ENCODE results near the gene FLT4. TPM values are rescaled to one million over a fixed set of nuclear protein-coding genes. Genes with fewer than 3 reads are reported as not detected.
"Not testable (repeated sequence)": the region's sequence is repeated elsewhere in the genome, so short reads cannot be mapped to it uniquely, and the experiment has no call there.

Gene FLT4
- total RNA-seq, 3 donors from 2014 or later = 1.2 to 1.8 (median 1.6) TPM

DNA sequence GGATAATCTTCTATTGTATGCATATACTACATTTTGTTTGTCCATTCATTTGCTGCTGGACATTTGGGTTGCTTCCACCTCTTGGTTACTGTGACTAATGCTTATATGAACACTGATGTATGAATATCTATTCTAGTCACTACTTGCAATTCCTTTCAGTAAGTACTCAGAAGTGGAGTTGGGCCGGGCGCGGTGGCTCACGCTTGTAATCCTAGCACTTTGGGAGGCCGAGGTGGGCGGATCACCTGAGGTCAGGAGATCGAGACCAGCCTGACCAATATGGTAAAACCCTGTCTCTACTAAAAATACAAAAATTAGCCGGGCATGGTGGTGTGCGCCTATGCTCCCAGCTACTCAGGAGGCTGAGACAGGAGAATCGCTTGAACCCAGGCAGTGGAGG, 28.9 kb upstream of the FLT4 start:
- not testable (repeated sequence) for H3K4me3 Mint-ChIP-seq; H3K4me1 Mint-ChIP-seq (ENCODE audit: low read depth); H3K36me3 Mint-ChIP-seq (ENCODE audit: insufficient read depth); DNase-seq; H3K9me3 Mint-ChIP-seq; ATAC-seq
- H3K27me3 Mint-ChIP-seq (ENCODE audit: low read depth) = peaks cover 23% of the 10 kb centered on the region

DNA sequence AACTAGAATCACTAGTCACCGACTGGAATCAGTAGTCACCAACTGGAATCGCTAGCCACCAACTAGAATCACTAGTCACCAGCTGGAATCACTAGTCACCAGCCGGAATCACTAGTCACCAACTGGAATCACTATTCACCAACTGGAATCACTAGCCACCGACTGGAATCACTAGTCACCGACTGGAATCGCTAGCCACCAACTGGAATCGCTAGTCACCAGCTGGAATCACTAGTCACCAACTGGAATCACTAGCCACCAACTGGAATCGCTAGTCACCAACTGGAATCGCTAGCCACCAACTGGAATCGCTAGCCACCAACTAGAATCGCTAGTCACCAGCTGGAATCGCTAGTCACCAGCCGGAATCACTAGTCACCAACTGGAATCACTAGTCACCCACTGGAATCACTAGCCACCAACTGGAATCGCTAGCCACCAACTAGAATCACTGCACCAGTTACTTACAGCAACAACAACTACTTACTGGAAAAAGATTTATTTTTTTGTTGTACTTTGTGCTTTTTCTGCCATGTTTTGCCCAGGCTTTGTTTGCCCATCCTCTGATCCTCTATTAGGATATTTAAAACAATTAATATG, 25.7 kb upstream of the FLT4 start:
- DNase-seq = no peak

DNA sequence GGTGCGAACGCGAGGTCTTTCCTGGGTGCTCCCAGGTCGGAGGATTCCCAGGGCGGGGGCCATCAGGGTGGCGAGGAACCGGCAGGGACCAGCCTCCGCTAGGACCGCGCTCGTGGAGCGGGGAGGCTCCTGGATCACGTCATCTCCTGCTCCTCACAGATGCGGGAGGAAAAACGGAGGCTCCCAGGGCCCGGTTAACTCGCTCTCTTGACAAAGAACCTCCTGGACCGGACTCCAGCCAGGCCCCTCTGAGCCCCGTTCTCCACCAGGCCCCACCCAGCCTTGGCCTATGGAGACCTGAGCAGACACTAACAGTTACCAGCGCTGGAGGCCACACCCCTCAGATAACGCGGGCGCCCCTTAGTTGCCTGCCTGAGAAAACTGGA, 24.7 kb upstream of the FLT4 start:
- H3K4me3 Mint-ChIP-seq, DNase-seq: not testable (repeated sequence)

More for the DNA sequence above, 25.7 kb upstream of the FLT4 start:
- no peaks in the 10 kb centered on the region for H3K9me3 Mint-ChIP-seq
- ATAC-seq = no peak
- H3K4me1 Mint-ChIP-seq (ENCODE audit: low read depth) = peaks cover 6% of the 10 kb centered on the region
- H3K27me3 Mint-ChIP-seq (ENCODE audit: low read depth) = peaks cover 33% of the 10 kb centered on the region
- H3K4me3 Mint-ChIP-seq = no peak overlapping the region
- H3K36me3 Mint-ChIP-seq (ENCODE audit: insufficient read depth) = no peaks in the 10 kb centered on the region

DNA sequence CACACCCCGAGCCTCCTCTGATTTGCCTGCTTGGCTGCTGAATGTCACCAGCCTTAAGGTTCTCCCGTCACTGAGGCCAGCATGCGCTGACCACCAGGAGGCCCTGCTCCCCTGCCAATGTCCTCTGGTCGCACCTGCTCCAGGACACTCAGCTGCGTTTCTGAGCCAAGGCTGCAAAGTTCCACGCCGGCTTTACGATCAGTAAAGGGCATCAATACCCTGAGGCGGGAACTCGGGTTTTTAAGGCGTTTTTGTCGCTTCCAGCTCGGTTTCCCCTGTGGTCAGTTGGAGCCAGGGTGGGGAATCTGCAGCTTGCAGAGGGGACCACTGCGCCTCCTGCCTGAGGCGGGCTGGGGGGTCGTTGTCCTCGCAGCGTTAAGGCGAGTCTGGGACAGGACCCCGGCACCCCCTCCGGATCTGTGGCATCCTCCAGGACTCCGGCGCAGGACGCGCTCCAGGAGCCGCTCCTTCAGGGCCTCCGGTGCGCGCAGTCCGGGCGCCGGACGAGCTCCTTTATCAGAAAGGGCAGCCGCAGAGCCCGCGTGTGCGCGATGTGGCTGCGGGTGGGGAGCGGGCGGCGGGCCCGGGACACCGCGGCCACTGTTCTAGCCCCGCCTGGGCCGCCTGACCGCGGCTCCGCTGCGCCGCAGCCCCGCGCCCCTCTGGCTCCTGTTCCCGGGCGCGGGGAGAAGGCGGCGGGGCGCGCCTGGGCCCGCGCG, 24.1 kb upstream of the FLT4 start:
- no peak for DNase-seq
- peak; percentile 38 to 41 for ATAC-seq
- Mint-ChIP-seq H3K27me3 (ENCODE audit: low read depth) (peaks cover 33% of the 10 kb centered on the region), H3K4me3 (no peak overlapping the region), H3K9me3 (no peaks in the 10 kb centered on the region), H3K36me3 (ENCODE audit: insufficient read depth) (no peaks in the 10 kb centered on the region), H3K4me1 (ENCODE audit: low read depth) (peaks cover 9% of the 10 kb centered on the region)

More for the DNA sequence above, 24.7 kb upstream of the FLT4 start:
- ATAC-seq = peak; percentile 41 to 52
- H3K4me1 Mint-ChIP-seq (ENCODE audit: low read depth); H3K9me3 Mint-ChIP-seq; H3K36me3 Mint-ChIP-seq (ENCODE audit: insufficient read depth): not testable (repeated sequence)
- peaks cover 33% of the 10 kb centered on the region for H3K27me3 Mint-ChIP-seq (ENCODE audit: low read depth)

DNA sequence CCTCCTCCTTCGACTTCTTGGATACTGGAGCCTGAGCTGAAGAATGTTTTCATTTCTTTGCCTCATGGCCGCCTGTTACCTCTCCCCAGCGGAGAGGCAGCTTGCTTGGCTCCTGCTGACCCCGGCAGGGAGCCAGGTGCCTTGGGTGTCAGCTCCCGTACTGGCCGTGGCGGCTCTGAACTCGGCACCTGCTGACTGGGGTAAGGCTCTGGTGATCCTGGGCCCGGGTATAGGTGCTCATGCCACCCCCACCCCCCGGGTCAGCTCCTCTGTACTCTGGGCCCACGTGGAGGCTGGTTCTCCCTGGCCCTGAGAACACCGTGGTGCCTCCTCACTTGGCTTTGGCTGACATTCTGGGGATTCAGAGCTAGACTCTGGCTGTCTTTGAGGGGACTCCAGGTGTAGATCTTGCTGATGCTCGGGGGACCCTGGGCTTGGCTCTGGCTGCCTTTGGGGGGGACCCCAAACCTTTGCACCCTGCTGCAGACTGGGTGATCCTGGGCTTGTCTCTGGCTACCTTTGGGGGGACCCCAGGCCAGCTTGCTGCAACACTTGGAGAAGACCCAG, 22.6 kb upstream of the FLT4 start:
- not testable (repeated sequence) for DNase-seq; H3K9me3 Mint-ChIP-seq; H3K4me3 Mint-ChIP-seq; ATAC-seq; H3K4me1 Mint-ChIP-seq (ENCODE audit: low read depth); H3K36me3 Mint-ChIP-seq (ENCODE audit: insufficient read depth)
- peaks cover 30% of the 10 kb centered on the region for H3K27me3 Mint-ChIP-seq (ENCODE audit: low read depth)

DNA sequence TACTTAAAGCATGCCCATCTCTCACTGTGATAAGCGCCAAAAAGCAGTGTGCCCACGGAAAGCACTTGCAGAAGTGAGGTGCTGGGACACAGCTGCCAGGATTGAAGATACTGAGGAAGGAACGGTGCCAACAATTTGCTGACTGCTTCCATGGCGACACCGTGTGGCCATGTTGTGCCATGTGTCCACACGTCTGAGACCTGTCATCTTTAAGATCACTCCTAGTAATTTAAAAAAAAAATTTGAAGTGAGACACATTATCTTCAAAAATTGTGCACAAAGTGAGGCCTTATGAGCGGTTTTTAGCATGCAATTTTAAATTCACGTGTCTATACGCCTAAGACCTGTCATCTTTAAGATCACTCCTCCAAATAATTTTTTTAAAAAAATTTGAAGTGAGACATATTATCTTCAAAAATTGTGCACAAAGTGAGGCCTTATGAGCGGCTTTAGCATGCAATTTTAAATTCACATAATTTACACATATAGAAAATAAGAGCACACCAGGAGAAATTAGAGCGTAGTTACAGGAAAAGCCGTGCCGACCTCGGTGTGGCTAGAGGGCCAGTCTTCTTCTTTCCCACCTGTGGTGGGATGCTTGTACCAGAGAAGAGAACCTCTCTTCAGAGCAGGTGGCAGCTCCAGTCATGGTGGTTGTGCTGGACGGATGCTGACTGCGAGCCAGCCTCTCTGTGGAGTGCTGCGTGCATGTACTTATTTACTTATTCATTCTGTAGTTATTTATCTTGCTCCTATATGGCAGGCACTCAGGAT, 21.4 kb upstream of the FLT4 start:
- no peaks in the 10 kb centered on the region for H3K9me3 Mint-ChIP-seq
- H3K4me1 Mint-ChIP-seq (ENCODE audit: low read depth) = peaks cover 9% of the 10 kb centered on the region
- DNase-seq (peak; percentile 39), ATAC-seq (peak; percentile 70 to 75)
- H3K36me3 Mint-ChIP-seq (ENCODE audit: insufficient read depth) = no peaks in the 10 kb centered on the region
- peaks cover 25% of the 10 kb centered on the region for H3K27me3 Mint-ChIP-seq (ENCODE audit: low read depth)
- H3K4me3 Mint-ChIP-seq = peak overlapping the region; percentile 26

DNA sequence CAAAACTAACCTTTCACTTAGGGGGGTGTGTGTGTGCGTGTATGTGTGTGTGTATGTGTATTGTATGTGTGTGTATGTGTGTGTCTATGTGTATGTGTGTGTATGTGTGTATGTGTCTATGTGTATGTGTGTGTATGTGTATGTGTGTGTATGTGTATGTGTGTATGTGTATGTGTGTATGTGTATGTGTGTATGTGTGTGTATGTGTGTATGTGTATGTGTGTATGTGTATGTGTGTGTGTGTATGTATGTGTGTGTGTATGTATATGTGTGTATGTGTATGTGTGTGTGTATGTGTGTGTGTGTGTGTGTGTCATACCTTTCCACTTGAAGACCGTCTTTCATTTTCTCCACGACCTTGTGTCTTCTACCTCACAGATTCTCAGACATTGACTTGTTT, 20.8 kb upstream of the FLT4 start:
- DNase-seq (no peak), ATAC-seq (peak; percentile 6 to 12)
- H3K27me3 Mint-ChIP-seq (ENCODE audit: low read depth) = peaks cover 21% of the 10 kb centered on the region
- H3K9me3 Mint-ChIP-seq = no peaks in the 10 kb centered on the region
- peaks cover 9% of the 10 kb centered on the region for H3K4me1 Mint-ChIP-seq (ENCODE audit: low read depth)
- H3K4me3 Mint-ChIP-seq = no peak overlapping the region
- H3K36me3 Mint-ChIP-seq (ENCODE audit: insufficient read depth) = no peaks in the 10 kb centered on the region

DNA sequence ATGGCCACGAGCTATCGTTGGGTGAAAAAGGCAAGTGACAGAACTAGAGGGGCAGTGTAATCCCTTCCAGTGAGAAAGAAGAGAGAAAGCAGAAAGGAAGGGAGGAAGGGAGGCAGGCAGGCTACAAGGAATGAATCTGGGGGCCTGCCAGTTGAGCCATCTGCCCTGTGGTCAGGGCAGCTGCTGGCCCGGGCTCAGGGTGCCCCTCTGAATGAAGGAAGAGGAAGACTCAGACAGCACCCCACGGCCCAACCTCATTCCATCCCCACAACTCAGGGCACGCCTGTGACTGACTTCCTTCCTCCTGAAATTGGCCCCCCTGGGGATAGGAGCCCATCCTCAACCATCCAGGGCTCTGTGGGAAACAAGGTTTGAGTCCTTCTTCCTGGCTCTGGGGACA, 20.3 kb upstream of the FLT4 start:
- no peak for DNase-seq
- Mint-ChIP-seq H3K4me3 (no peak overlapping the region), H3K27me3 (ENCODE audit: low read depth) (peaks cover 17% of the 10 kb centered on the region), H3K9me3 (no peaks in the 10 kb centered on the region), H3K4me1 (ENCODE audit: low read depth) (peaks cover 8% of the 10 kb centered on the region), H3K36me3 (ENCODE audit: insufficient read depth) (no peaks in the 10 kb centered on the region)
- ATAC-seq = no peak

DNA sequence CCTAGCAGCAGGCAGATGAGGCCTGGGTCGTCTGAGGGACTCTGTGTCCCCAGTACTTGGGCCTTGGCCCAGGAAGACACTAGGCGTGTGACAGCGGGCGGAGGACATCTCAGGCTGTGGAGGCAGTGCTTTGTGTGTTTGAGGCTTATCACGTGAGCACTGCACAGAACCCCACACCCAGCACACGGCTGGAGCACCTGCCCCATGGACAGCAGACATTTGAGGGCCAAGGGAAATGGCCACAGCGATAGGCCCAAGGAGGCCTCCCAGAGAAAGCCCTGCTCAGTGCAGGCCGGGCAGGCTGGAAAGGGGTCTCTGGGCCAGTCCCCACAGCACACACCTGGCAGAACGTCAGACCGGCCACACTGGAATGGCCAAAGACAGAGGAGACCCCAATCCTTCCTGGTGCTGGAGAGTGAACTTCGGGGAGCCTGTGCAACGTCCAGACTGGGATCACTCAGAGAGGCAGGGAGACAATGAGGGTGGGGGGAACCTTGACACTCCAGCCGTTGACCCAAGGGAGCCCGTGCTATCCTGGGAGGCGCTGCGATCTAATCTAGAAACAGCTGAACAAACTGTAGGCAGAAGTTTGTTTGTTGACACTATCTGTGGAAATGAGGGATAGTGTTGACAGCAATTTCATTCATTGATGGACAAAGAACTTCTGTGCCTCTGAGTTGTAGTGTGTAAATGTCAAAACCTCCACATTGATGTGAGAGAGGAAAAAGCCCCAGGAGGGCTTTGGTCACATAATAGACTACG, 19.6 kb upstream of the FLT4 start:
- ATAC-seq (no peak), DNase-seq (no peak)
- H3K4me1 Mint-ChIP-seq (ENCODE audit: low read depth) = peaks cover 6% of the 10 kb centered on the region
- no peaks in the 10 kb centered on the region for H3K9me3 Mint-ChIP-seq
- H3K36me3 Mint-ChIP-seq (ENCODE audit: insufficient read depth) = no peaks in the 10 kb centered on the region
- no peak overlapping the region for H3K4me3 Mint-ChIP-seq
- H3K27me3 Mint-ChIP-seq (ENCODE audit: low read depth) = peaks cover 13% of the 10 kb centered on the region

DNA sequence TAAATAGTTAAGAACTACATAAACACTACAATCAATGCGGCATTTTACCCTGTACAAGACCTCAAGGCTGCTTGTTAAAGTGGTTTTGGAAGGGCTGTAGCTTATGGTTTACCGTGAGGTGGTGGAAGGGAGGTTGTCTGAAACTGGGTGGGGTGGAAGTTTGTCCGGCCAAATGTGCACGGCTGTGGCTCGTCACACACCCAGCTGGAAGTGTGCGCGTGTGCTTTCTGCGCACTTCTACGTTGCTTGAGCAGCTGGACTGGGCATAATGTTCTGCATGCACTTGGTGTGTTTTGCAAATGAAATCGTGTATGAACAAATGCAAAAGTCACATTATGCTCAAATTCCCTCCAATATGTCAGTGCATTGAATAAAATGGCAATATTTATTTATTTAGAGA, 17.4 kb upstream of the FLT4 start:
- ATAC-seq = no peak
- H3K4me1 Mint-ChIP-seq (ENCODE audit: low read depth) = peaks cover 6% of the 10 kb centered on the region
- no peak overlapping the region for H3K4me3 Mint-ChIP-seq
- no peaks in the 10 kb centered on the region for H3K36me3 Mint-ChIP-seq (ENCODE audit: insufficient read depth)
- no peaks in the 10 kb centered on the region for H3K9me3 Mint-ChIP-seq
- peaks cover 5% of the 10 kb centered on the region for H3K27me3 Mint-ChIP-seq (ENCODE audit: low read depth)
- no peak for DNase-seq

DNA sequence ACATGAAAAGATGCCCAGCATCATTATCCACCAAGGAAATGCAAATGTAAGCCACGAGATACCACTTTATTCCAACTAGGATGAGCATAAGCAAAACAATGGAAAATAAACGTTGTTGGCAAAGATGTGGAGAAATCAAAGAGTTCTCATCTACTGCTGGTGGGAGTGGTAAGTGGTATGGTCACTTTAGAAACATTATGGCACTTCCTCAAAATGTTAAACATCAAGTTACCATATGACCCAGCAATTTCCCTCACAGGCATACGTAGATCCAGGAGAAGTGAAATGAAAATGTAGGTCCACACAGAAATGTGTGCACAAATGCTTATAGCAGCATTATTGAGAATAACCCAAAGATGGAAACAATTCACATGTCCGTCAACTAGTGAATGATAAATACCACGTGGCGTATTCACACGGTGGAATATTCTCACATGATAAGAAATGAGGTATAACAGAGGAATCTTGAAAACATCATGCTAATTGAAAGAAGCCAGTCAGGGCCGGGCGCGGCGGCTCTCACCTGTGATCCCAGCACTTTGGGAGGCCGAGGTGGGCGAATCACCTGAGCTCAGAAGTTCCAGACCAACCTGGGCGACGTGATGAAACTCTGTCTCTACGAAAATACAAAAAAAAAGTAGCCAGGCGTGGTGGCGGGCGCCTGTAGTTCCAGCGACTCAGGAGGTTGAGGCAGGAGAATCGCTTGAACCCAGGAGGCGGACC, 16.4 kb upstream of the FLT4 start:
- Mint-ChIP-seq H3K4me1 (ENCODE audit: low read depth) (peaks cover 6% of the 10 kb centered on the region), H3K4me3 (no peak overlapping the region), H3K9me3 (no peaks in the 10 kb centered on the region), H3K36me3 (ENCODE audit: insufficient read depth) (no peaks in the 10 kb centered on the region), H3K27me3 (ENCODE audit: low read depth) (peaks cover 9% of the 10 kb centered on the region)
- no peak for ATAC-seq
- DNase-seq = no peak

DNA sequence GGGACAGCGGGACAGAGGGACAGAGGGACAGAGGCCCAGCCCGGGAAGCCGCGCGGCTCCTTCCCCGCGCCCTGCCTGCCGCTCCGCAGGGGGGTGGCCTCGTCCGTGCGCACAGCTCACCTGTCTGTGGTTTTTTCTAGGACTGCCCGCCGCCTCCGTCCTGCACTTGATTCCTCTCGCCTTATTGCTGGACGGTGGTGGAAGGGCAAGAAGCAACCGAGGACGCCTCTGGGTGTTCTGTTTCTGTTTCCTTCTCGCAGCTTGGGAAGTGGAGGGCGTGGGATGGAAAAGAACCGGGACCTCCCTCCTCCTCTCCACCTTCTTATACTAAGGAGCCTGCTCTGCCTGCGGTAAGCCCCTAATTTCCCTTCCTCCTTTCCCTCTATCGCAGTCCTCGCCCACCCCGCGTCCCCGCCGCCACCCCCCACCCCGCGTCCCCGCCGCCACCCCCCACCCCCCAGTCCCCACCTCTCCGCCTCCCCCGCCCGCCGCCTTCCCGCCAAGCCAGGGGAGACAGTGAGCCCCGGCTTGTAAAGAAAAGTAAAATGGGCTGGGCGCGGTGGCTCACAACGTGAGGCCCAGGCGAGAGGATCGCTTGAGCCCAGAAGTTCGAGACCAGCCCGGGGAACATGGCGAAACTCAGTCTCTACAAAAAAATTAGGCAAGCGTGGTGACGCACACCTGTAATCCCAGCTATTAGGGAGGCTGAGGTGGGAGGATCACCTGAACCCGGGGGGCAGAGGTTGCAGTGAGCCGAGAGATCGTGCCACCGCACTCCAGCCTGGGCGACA, 9.6 kb upstream of the FLT4 start:
- no peak for ATAC-seq
- H3K9me3 Mint-ChIP-seq = no peaks in the 10 kb centered on the region
- DNase-seq = no peak
- no peak overlapping the region for H3K4me3 Mint-ChIP-seq
- H3K36me3 Mint-ChIP-seq (ENCODE audit: insufficient read depth) = no peaks in the 10 kb centered on the region
- peaks cover 46% of the 10 kb centered on the region for H3K27me3 Mint-ChIP-seq (ENCODE audit: low read depth)
- H3K4me1 Mint-ChIP-seq (ENCODE audit: low read depth) = peaks cover 2% of the 10 kb centered on the region

DNA sequence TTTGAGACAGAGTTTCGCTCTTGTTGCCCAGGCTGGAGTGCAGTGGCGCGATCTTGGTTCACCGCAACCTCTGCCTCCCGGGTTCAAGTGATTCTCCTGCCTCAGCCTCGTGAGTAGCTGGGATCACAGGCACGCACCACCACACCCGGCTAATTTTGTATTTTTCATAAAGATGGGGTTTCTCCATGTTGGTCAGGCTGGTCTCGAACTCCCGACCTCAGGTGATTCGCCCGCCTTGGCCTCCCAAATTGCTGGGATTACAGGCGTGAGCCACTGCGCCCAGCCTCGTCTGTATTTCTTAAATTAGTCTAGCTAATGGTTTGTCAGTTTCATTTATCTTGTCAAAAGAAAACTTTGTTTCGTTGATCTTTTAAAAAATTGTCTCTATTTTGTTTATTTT, 5.8 kb upstream of the FLT4 start:
- H3K4me1 Mint-ChIP-seq (ENCODE audit: low read depth); H3K9me3 Mint-ChIP-seq; H3K4me3 Mint-ChIP-seq; H3K36me3 Mint-ChIP-seq (ENCODE audit: insufficient read depth); DNase-seq; ATAC-seq: not testable (repeated sequence)
- H3K27me3 Mint-ChIP-seq (ENCODE audit: low read depth) = peaks cover 55% of the 10 kb centered on the region

Measured in activated T-cell treated with anti-CD3 and anti-CD28 coated beads, Interleukin-2, amount 50 U/mL, for 4 hours (primary cell).